Measurements from ENCODE around the gene MYBPC3. TPM values are rescaled to one million over a fixed set of nuclear protein-coding genes. Genes with fewer than 3 reads are reported as not detected.

MYBPC3 gene
- total and polyA plus RNA-seq, 2 donors (not counting 3 experiments of a cell fraction or from before 2014, with no cell fraction given) = not detected

DNA sequence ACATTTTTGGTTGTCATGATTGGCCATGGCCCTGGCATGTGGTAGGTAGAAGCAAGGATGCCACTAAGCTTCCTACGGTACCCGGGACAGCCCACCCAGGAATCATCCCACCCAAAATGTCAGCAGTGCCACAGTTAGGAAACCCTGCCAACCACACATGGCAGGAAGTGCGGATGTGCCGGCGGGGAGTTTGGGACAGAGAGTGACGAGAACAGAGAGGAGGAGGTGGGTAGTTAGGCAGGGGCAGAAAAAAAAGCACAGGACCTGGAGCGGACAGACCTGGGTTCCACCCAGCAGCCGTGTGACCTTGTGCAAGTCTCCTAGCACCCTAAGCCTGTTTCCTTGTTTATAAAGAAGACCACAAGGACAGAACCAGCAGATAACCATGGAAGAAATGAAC is 22.5 kb upstream of the MYBPC3 start:
- dilution Hi-C loops (cut with MboI; ENCODE audit: extremely low pct_ligation_motif_present, low sequenced_read_pairs) (no loop called here), intact Hi-C loops (cut with micrococcal nuclease) (no loop called here)
- Histone ChIP-seq H3K27me3 (ENCODE audit: control insufficient read depth in 2 of 2, insufficient read depth in 2 of 2, low read length in 2 of 2) (no peaks in the 10 kb centered on the region), H2AFZ (ENCODE audit: low read depth, low read length) (no peak overlapping the region), H3K4me2 (ENCODE audit: insufficient read depth, low read length) (no peak overlapping the region), H3K4me1 (ENCODE audit: control insufficient read depth, extremely low read depth, insufficient read depth, low read length) (peaks cover 9% of the 10 kb centered on the region), H3K9ac (replicated peaks; ENCODE audit: extremely low read depth, insufficient read depth, low read length) (no peak overlapping the region), H3K36me3 (ENCODE audit: control insufficient read depth in 2 of 2, extremely low read depth in 1 of 2, insufficient read depth in 2 of 2, low read length in 2 of 2) (no peaks in the 10 kb centered on the region), H3K79me2 (ENCODE audit: control insufficient read depth, insufficient read depth, low read length) (no peaks in the 10 kb centered on the region), H3K27ac (ENCODE audit: insufficient read depth, low read depth, low read length) (no peak overlapping the region), H4K20me1 (replicated peaks; ENCODE audit: control insufficient read depth, extremely low read depth, insufficient read depth, low read length) (no peaks in the 10 kb centered on the region), H3K9me1 (replicated peaks; ENCODE audit: control insufficient read depth, extremely low read depth, insufficient read depth, low read length) (no peaks in the 10 kb centered on the region), H3K4me3 (replicated peaks in 1 of 3; ENCODE audit: insufficient read depth in 1 of 3, low read depth in 1 of 3, low read length in 3 of 3) (no peak overlapping the region), H3K9me3 (replicated peaks; ENCODE audit: control insufficient read depth, insufficient read depth, low read length) (no peaks in the 10 kb centered on the region)
- CTCF ChIA-PET = interaction anchor here (0.8 to 4.7 kb wide), 13 partner anchors 11 to 242 kb away, joined by 3 to 148 read pairs (median 8); partner anchors contain the start of gene SLC39A13
- TF ChIP-seq POLR2AphosphoS5 (IDR thresholded peaks at IDR 0.05; ENCODE audit: insufficient read depth, low read depth, low read length) = no peak
- TF ChIP-seq, protein P1, sequence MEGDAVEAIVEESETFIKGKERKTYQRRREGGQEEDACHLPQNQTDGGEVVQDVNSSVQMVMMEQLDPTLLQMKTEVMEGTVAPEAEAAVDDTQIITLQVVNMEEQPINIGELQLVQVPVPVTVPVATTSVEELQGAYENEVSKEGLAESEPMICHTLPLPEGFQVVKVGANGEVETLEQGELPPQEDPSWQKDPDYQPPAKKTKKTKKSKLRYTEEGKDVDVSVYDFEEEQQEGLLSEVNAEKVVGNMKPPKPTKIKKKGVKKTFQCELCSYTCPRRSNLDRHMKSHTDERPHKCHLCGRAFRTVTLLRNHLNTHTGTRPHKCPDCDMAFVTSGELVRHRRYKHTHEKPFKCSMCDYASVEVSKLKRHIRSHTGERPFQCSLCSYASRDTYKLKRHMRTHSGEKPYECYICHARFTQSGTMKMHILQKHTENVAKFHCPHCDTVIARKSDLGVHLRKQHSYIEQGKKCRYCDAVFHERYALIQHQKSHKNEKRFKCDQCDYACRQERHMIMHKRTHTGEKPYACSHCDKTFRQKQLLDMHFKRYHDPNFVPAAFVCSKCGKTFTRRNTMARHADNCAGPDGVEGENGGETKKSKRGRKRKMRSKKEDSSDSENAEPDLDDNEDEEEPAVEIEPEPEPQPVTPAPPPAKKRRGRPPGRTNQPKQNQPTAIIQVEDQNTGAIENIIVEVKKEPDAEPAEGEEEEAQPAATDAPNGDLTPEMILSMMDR (IDR thresholded peaks at IDR 0.05; ENCODE audit: extremely low read depth in 1 of 2, insufficient read depth in 1 of 2, low read depth in 1 of 2, low read length in 2 of 2) = no peak
- no peak for TF ChIP-seq EZH2 (IDR thresholded peaks at IDR 0.05; ENCODE audit: borderline replicate concordance, low read depth, low read length, severe bottlenecking)
- no peak for TF ChIP-seq MAX (IDR thresholded peaks at IDR 0.05; ENCODE audit: insufficient read depth, insufficient read length)
- no peak for TF ChIP-seq MYC (IDR thresholded peaks at IDR 0.05; ENCODE audit: low read depth, low read length)
- TF ChIP-seq POLR2A (IDR thresholded peaks at IDR 0.05; ENCODE audit: low read depth, low read length) = no peak
- TF ChIP-seq GATA2 (IDR thresholded peaks at IDR 0.05; ENCODE audit: insufficient read depth, insufficient read length, low read depth, low read length) = no peak
- no peak for TF ChIP-seq FOS (IDR thresholded peaks at IDR 0.05; ENCODE audit: borderline replicate concordance, insufficient read depth, low read length)
- TF ChIP-seq JUN (IDR thresholded peaks at IDR 0.05; ENCODE audit: borderline replicate concordance, insufficient read depth, insufficient read length, low read depth) = no peak
- no peak for FAIRE-seq
- POLR2A ChIA-PET = no interaction called here
- BruUV-seq (replicated peaks) = no TSS peak
- no peak for DNase-seq (ENCODE audit: low read depth, low spot score)

Data from endothelial cell of umbilical vein (primary cell).